GM21723 (cell line): ENCODE results near the gene LCN6.

Experiments
- ATAC-seq: cut with Tn5 transposase; IDR thresholded peaks from one replicate; pipeline ENCODE4 v1.9.1; 2021; ENCODE audit warnings: mild to moderate bottlenecking, moderate library complexity; ENCODE audit not compliant: unreplicated experiment

The LCN6 gene

DNA sequence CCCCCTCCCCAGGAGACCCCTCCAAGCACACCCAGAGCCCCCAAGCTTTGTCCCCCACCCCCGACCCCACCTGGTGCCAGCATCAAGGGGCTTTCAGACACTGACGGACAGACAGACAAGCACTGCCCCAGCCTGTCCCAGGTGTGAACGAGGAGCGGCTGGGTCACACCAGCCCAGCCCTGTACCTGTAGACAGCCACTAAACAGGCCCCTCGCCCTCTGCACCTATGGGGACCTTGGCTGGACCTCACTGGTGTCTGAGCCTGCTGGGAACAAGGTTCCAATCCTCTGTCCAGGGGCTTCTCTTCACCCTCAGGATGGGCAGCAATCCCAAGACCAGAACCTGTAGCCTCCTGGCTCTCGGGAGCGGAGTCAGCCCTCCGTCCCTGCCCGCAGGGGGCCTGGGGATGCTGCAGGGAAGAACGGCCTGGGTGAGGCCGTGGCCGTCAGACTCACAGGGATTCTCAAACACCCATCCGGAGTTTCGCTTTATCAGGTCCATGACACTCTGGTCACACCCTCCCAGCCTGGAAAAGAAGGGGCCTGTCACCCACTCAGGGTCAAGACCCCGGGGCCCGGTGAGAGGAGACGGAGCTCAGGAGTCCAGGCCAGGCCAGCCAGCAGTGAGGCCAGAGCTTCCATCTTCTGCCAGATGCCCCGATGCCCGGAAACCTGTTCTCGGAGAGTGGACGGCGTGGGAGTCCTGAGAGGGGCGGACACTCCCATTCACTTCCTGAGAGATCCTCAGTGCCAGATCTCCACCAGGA, 2.8 kb downstream of the LCN6 start:
- no peak for ATAC-seq

DNA sequence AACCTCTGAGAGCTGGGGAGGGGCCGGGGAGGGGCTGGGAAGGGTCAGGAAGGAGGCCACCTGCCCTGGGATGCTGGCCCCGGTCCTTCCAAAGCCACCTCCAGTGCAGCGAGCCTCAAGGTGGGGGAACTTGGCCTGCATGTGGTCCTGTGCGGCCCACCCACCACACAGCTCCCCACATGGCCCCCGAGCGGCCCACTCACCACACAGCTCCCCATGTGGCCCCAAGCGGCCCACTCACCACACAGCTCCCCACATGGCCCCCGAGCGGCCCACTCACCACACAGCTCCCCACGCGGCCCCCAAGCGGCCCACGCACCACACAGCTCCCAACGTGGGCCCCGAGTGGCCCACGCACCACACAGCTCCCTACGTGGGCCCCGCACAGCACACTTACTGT, 3.6 kb downstream of the LCN6 start:
- ATAC-seq, result no peak

DNA sequence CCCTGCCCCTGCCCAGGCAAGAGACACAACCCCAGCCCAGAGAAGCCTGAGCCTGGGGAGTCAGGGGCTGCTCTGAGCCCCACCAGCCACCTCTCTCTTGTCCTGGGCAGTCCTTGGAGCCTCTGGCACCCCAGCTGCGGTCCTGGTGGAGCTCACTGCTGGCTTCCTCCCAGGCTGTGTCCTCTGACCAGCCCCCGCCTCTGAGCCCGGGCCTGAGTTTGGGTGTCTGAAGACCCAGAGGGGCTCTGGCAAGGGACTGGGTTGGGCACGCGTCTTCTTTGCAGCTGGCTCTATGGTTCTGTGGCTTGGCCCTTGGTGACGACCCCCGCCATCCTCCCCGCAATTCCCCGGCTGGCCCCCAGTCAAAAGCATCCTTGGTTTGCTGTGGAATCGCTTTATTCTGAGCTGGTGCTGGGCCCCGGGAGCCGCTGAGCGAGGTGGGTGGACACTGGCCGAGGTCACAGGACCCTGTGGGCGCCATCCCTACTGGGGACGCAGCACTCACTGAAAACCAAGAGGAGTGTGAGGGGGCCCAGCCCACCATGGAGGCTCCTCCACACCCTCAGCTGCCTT, 4.6 kb downstream of the LCN6 start:
- no peak for ATAC-seq

DNA sequence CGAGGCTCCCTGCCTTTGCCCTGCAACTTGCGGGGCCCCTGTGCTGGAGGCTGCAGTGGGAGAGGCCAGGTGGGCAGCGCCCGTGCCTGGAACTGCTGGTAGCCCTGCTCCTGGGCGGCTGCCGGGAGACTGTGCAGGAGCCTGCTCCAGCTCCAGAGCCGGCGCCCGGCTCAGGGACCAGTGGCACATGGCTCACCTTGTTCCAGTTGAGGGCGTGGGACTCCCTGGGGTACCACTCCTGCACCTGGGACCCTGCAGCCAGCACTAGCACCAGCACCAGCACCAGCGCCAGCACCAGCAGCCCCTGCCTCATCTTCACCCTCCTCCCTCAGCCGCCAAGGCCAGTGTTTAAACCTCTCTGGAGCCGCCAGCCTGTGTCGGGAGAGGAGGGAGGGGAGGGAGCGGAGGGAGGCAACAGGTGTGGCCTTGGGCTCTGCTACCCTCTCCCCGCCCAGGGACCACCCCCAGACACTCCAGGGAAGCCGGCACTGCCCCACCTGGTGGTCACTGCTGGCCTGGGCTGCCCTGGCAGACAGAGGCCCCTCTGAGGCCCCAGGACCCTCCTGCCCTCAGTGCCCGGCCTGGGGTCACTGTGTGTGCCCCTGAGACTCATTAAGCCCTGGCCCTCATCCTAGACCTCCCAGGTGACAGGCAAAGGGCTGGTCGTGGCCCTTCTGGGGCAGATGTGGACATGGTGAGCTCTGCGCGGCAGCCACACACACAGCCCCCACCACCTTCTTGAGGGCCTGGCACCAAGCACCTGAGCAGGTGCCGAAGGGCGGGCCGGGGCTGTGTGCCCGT, 5.5 kb downstream of the LCN6 start, which contains the start of gene LCN10:
Gene LCN10 (minus strand): TSS at position 350 of the 801 bp plus-strand sequence. CDS start 37 bp downstream, at position 313.
- ATAC-seq, result no peak

DNA sequence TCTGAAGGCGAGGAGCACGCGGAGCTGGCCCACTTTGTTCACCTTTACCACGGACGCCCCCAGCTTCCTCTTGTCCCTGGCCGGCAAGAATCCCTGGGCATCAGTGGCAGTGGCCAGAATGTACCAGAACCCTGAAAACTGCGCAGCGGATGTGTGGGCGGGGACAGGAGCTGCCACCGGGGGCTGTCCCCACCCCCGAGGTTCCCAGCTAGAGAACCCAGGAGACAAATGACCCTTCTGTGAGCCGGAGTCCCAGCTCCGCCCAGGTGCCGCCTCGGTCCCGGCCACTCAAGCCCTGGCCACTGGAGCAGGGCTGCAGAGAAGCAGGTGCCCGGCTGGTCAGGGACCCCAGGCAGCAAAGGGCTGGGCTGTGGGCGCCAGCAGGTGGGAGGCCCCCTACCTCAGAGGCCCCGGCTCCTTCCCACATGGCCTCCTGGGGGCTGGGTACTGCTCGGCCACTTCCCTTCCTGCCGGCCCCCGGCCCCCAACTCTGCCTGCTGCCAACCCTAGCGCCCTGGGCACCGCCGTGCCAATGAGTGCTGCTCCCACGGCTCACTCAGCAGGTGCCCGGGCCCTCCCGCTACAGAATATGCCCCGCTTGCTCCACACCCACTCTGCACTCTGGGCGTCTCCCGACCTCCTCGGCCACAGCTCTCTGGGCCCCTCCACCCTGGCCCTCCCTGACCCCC, 6.3 kb downstream of the LCN6 start:
- peak; percentile 66 for ATAC-seq

DNA sequence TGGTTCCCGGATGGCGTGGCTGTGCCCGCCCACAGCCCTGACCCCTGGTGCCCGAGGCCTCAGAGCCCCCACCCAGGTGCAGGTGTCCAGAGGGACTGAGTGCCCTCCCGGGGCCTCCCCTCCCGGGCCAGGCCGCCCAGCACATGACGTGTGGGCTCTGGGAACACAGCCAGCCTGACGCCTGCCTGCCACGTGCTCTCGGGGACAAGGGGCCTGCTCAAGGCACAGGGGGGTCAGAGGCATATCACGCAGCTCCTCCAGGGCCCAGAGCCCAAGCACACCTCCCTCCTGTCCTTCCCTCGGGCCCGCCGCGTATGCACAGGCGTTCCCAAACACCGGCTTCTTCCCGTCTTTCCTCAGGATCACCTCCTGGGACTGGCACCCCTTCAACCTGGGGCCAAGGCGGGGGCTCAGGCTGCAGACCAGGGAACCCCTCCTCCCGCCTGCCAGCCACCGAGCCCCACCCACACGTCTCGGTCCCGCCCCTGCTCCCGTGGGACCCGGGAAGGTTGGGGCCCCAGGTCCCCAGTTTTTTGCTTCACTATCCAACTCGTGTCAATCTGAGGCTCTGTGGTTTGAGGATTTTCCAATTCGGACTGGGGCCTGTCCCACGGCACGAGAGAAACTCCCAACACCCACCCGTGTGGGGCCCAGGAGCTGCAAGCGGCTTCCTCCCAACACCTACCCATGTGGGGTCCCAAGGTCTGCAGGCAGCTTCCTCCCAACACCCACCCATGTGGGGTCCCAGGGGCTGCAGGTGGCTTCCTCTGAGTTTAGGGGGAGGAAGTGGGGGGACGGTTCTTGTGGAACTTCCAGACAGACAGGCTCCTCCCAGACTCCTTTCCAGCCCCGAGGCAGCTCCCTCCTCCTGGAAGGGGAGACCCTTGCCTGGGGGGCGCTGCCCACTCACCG, 7.1 kb downstream of the LCN6 start:
- peak; percentile 11 for ATAC-seq

DNA sequence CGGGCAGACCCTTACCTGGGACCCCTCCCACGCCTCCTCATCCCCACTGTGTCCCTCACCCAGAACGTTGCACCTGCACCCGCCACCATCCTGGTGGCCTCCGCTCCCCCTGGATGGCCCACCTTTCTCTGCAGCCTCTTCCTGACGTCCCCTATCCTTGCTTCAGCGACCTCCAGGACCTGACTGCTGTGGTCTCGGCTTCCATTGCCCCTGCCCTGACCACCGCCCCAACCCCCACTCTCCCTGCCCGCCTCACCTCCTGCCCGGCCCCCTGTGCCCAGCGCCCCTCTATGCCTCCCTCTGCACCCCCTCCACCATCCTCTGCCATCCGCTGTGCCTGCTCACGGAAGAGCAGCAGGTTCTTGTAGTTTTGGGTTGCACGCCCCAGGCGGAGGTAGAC, 7.8 kb downstream of the LCN6 start:
- ATAC-seq, result no peak

DNA sequence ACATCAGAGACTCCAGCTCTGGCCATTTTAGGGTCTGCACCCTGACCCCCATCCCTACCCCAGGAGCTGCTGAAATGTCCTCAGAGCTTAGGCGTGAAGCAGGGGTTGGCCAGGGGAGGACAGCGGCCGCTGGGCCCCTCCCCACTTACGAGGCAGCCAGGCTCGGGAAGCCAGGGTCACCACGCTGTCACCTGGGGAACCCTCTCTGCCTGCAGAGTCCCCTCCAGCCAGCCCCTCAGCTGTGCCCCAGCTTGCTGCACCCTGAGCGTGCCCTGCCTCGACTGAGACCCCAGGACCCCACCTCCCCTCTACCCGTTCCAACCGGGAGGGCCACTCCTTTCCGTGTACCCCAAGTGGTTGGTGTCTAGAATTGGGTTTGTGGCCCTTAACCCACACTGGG, 8.3 kb downstream of the LCN6 start:
- ATAC-seq, result no peak

DNA sequence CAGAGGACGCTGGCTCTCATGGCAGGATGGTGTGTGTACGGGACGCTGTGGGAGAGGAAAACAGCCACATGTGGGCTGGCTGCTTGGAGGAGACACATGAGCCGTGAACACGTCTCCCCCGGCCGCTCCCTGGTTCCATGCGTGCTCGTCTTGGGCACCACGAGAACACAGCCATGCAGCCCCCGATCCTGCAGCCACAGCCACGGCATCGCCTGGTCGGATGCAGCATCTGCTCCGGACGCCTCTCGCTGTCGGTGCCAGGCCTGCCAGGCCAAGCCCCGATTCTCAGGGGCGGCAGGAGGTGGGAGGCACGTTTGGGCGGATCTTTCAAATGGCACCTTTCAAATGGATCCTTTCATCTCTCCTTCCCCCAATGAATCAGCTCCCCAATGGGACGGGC, 8.8 kb downstream of the LCN6 start:
- no peak for ATAC-seq

DNA sequence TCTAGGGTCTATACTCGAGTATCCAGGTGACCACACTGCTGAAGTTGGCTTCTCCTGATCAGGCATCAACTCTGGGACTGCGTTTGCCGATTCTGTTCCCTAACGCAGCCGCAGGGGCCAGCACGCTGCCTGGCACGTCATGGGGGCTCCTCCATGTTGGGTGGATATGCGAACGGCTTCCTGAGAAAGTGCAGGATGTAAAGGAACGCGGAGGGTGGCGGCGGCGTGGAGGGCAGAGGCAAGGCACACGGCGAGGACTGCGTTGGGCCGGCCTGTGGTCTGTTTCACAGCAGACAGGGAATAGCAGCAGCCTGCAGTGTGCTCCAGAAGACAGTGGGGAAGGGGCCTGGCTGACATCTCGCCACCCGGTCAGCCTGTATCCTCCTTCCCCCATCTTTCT, 9.4 kb downstream of the LCN6 start:
- no peak for ATAC-seq

DNA sequence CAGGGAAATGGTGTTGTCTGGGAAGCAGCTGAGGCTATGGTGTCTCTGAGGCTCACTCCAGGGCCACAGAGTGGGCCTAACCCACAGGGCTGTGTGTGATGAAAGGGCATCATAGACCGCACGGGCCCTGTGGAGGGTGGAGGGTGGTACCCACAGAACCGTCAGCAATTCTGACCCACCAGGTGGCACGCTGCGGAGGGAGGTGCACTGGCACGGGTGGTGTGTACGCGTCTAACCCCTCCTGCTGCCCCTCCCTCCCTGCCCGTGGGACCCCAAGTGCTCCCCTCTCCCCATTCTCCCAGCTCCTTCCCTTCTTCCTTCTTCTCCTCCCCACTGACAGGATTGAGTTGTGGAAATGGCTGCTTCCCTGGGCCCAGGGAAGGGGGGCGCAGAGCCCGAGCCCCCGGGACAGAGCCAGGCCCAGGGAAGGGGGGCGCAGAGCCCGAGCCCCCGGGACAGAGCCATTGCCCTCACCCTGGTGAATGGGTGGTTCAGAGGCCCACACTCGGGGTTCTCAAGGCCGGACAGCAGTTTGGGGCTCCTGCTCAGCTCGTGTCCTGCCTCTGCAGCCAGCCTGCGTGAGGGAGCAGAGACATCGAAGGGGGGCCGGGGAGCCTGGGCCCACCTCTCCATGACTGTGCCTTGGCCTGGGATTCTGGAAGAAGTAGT, 12.4 kb downstream of the LCN6 start:
- ATAC-seq, result no peak

DNA sequence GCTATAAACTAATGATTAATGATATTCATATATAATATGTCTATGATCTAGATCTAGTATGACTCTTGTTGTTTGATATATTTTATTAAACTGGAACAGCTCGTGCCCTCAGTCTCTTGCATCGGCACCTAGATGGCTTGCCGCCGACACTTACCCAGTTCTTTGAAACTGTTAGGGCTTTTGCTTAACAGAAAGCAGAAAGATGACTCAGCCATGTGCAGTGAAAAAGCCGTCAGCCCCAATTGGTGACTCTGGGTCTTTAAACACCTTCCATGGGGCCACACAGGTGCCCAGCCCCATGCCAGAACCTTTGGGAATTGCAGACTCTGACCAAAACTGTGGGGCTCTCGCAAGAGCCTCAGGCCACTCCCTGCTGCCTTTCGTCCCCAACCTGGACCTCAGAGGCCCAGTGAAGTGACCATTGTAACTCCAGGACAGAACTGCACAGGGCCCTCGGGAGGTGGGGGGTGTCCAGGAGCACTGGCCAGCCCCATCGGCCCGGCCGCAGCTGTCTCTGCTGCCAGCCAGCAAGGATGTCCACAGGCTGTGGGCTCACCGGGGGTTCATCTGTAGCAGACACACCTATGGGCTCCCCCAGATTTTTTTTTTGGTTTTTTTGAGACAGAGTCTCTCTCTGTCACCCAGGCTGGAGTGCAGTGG, 13.4 kb downstream of the LCN6 start:
- ATAC-seq, result no peak

DNA sequence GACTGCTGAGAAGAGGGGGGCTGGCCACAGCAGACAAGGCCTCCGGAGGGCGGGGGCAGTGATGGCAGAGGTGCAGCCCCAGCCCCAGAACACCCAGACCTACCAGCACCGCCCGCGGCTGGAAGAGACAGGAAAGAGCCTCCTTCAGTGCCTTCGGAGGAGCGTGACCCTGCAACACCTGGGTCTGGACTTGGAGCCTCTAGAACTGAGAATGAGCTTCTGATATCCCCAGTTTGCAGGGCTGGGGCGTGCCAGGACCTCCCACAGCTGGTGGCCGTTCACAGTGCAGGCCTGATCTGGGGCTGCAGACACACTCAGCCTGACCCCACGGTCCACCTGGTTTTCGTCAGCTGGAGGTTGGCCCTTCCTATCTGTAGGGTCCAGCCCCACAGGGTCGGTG, 14.7 kb downstream of the LCN6 start:
- no peak for ATAC-seq

DNA sequence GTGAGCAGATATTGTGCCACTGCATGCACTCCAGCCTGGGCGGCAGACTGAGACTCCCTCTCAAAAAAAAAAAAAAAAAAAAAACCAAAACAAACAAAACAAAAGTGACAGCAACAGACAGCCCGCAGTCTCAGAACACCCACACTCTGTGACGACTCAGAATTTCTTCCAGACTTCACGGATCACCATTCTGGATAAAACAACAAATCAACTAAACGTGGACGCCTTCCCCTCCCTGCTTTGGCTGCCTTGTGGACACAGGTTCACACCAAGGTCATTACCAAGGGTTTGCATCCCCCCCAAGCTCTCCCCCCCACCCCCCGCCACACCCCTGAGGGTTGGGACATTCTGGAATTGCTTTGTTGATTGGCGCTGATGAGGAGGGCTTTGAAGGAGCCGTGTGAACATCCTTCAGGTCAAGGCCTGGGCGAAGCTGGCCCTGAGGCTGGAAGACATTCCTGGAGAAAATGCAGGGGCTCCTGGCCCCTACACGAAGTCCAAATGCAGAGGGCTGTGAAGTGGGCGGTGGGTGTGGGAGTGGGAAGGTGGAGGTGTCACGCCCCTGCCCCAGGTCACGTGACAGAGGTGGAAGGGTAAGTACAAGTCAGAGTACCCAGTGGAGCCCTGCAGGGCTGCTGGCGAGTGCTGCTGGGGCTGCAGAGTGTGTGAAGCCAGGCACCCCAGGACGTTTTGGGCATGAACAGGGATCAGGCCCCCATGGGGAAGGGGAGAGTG, 15.7 kb downstream of the LCN6 start:
- no peak for ATAC-seq

DNA sequence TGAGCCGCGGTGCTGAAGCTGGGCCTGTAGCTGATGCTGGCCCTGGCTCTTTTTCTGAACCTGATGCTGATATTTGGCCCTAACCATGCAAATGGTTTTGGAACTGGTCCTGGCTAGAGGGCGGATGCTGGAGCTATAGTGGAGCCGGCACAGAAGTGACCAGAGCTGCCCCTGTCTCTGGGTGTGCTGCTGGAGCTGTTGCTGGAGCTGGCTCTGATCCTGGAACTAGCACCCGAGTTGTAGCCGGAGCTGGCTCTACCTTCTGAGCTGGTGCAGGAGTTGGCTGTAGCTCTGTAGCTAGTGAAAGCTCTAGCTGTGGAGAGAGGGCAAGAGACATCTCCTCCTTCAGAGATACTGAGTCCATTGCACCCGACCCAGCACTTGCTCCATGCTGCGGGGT, 18.4 kb downstream of the LCN6 start:
- ATAC-seq, result no peak

DNA sequence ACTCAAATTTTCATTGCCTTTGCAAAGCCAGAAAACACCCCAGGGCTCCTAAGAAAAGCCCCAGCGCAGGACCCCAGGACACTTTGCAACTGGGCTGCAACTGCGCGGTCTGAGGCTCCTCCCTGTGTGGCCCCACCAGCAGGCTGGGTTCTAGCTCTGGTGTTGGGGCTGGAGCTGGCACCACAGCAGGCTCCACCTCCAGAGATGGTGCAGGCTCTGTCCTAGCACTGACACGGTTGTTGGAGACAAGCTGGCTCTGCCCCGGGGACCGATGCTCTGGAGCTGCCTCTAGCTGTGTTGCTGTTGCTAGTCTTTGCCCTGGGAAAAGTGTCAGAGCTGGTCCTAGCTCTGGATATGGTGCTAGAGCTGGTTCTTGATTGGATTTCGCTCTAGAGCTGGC, 19.2 kb downstream of the LCN6 start:
- ATAC-seq, result no peak

DNA sequence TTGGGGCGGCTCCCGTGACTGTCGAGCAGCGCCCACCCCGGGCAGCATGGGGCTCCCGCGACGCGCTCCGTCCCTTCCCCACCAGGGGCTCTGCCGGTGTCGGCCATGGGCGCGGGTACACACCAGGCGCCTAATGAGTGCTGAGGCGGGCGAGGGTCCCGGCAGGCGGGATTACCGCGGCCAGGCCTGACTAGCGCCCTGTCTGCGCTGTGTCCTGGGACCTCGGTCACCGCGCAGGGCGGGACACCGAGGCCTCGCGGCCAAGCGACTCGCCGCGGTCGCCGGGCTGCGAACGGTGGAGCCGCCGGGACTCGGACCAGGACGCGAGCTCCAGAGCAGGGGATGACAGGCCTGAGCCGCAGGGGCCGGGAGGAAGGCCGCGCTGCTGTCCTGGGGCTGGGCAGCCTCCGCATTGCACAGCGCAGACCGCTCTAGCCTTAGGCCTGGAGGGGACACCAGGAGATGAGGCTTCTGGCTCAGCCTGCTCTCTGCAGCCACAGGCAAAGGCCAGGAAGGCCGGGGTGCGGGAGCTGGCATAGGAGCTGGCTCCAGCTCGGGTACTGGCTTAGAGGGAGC, 19.7 kb downstream of the LCN6 start:
- peak; percentile 13 for ATAC-seq

DNA sequence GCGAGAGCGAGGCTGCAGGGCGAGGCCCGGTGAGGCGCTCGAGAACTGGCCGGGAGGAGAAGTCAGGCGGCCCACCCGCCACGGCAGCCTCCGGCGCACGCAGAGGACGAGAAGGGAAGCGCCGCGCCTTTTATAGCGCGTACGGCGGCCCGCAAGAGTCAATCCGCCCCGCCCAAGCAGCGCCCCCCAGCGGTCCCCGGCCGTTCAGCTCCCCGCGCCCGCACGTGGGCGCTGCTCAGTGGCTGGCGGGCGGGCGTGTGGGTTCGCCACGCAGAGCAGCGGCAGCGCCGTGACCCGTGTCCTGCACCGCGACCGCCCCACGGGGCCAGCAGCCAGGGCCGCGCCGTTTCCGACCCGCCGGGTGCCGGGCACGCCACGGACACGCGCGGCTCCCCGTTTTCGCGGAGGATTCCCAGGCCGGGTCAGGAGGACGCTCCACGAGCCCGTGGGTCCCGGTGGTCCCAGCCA, 20.2 kb downstream of the LCN6 start:
- ATAC-seq, result peak; percentile 59
